GM23338 (cell line): ENCODE data around the gene GPRIN1. TPM values are rescaled to one million over a fixed set of nuclear protein-coding genes. Genes with fewer than 3 reads are reported as not detected.
A peak's percentile ranks its signal among the peaks of the same experiment; 100 is the strongest.

Experiments used
- ATAC-seq: fragments of 200-7000 bp; cut with Tn5 transposase; 3 replicates; pipeline ENCODE4 v1.9.1; 2020
- DNase-seq: peaks from one replicate; pipeline ENCODE4 v3.0.0-alpha.2; 2015; ENCODE audit warnings: low spot score
- H2AFZ ChIP-seq: fragments of 200-600 bp; sonication (generic); 2 replicates; pipeline ENCODE4 v1.8.0; 2016; ENCODE audit warnings: antibody characterized with exemption, mild to moderate bottlenecking, moderate library complexity
- H3F3A ChIP-seq: fragments of 200-600 bp; sonication (generic); replicated peaks from 2 replicates; pipeline ENCODE4 v1.8.0; 2017; ENCODE audit warnings: antibody characterized with exemption, mixed run types, low read depth
- H3K27ac ChIP-seq: fragments of 200-600 bp; sonication (generic); 2 replicates; pipeline ENCODE4 v1.6.1; 2016; ENCODE audit warnings: low read depth
- H3K27me3 ChIP-seq: fragments of 200-600 bp; sonication (generic); 2 replicates; pipeline ENCODE4 v1.8.0; 2016; ENCODE audit warnings: mild to moderate bottlenecking, mixed run types, moderate library complexity; ENCODE audit not compliant: insufficient read depth
- H3K36me3 ChIP-seq: fragments of 200-600 bp; sonication (generic); 2 replicates; pipeline ENCODE4 v1.8.0; 2016; ENCODE audit warnings: mild to moderate bottlenecking; ENCODE audit not compliant: insufficient read depth
- H3K4me1 ChIP-seq: fragments of 200-600 bp; sonication (generic); 2 replicates; pipeline ENCODE4 v1.8.0; 2016; ENCODE audit warnings: mild to moderate bottlenecking, moderate library complexity; ENCODE audit not compliant: insufficient read depth
- H3K4me2 ChIP-seq: fragments of 200-600 bp; sonication (generic); 2 replicates; pipeline ENCODE4 v1.7.1; 2017; ENCODE audit warnings: mixed run types
- H3K4me3 ChIP-seq: fragments of 200-600 bp; sonication (generic); 2 replicates; pipeline ENCODE4 v1.6.1; 2016; ENCODE audit warnings: mixed run types
- H3K79me2 ChIP-seq: fragments of 200-600 bp; sonication (generic); replicated peaks from 2 replicates; pipeline ENCODE4 v1.8.0; 2017; ENCODE audit warnings: mild to moderate bottlenecking; ENCODE audit not compliant: insufficient read depth
- H3K9me2 ChIP-seq: fragments of 200-600 bp; sonication (generic); 2 replicates; pipeline ENCODE4 v1.8.0; 2017; ENCODE audit not compliant: insufficient read depth
- H4K20me1 ChIP-seq: fragments of 200-600 bp; sonication (generic); replicated peaks from 2 replicates; pipeline ENCODE4 v1.8.0; 2017; ENCODE audit warnings: mild to moderate bottlenecking; ENCODE audit not compliant: insufficient read depth
- H3K27ac Mint-ChIP-seq: 2 replicates; pipeline ENCODE4 v1.8.0; 2020; ENCODE audit warnings: inconsistent platforms, mild to moderate bottlenecking, moderate library complexity, mixed read lengths
- H3K27me3 Mint-ChIP-seq: 3 replicates; pipeline ENCODE4 v1.8.0; 2022; ENCODE audit warnings: low read depth, mild to moderate bottlenecking, moderate library complexity, mixed read lengths, inconsistent platforms; ENCODE audit not compliant: insufficient read depth, poor library complexity
- H3K36me3 Mint-ChIP-seq: 3 replicates; pipeline ENCODE4 v1.8.0; 2021; ENCODE audit warnings: low read depth, mild to moderate bottlenecking, inconsistent platforms, moderate library complexity, mixed read lengths
- H3K4me1 Mint-ChIP-seq: 3 replicates; pipeline ENCODE4 v1.8.0; 2020; ENCODE audit warnings: mild to moderate bottlenecking, inconsistent platforms, mixed read lengths
- H3K4me3 Mint-ChIP-seq: 3 replicates; pipeline ENCODE4 v1.8.0; 2021; ENCODE audit warnings: moderate library complexity, mild to moderate bottlenecking, inconsistent platforms, mixed read lengths
- H3K9me3 Mint-ChIP-seq: 3 replicates; pipeline ENCODE4 v1.8.0; 2020; ENCODE audit warnings: moderate library complexity, mild to moderate bottlenecking, inconsistent platforms, mixed read lengths
- CREB1 ChIP-seq: fragments of 250-450 bp; sonication (Bioruptor Pico); IDR thresholded peaks from 2 replicates; pipeline ENCODE4 v1.5.0; 2020; ENCODE audit warnings: low read depth, mild to moderate bottlenecking, moderate library complexity
- EZH2 ChIP-seq: fragments of 200-600 bp; sonication (generic); IDR thresholded peaks from one replicate; pipeline ENCODE4 v1.8.0; 2017; ENCODE audit warnings: antibody characterized with exemption, mild to moderate bottlenecking, low read depth; ENCODE audit not compliant: unreplicated experiment
- EZH2phosphoT487 ChIP-seq: fragments of 200-600 bp; sonication (generic); IDR thresholded peaks from one replicate; pipeline ENCODE4 v1.8.1; 2018; ENCODE audit warnings: antibody characterized with exemption; ENCODE audit not compliant: unreplicated experiment
- JUNB ChIP-seq: IDR thresholded peaks from one replicate; pipeline ENCODE4 v1.6.1; 2016; ENCODE audit warnings: antibody characterized with exemption; ENCODE audit not compliant: unreplicated experiment
- STAT1 ChIP-seq: IDR thresholded peaks from one replicate; pipeline ENCODE4 v1.6.1; 2016; ENCODE audit warnings: antibody characterized with exemption; ENCODE audit not compliant: unreplicated experiment
- ZNF114 ChIP-seq: fragments of 250-450 bp; sonication (Bioruptor Pico); IDR thresholded peaks from 2 replicates; pipeline ENCODE4 v1.5.0; 2020; ENCODE audit warnings: mild to moderate bottlenecking, moderate library complexity
- ZNF331 ChIP-seq: fragments of 250-450 bp; sonication (Bioruptor Pico); IDR thresholded peaks from 2 replicates; pipeline ENCODE4 v1.5.0; 2020; ENCODE audit warnings: low read depth, mild to moderate bottlenecking, moderate library complexity
- polyA plus RNA-seq: library from polyadenylated mRNA; unstranded; fragments of >200 nt; fragmentation: Nextera tagmentation; extraction: Ambion mirVana; gene quantifications from 2 replicates; pipeline ENCODE4 v1.2.1, GENCODE V29; 2016
- total RNA-seq: library from RNA; depleted of rRNA; stranded (reverse); fragments of >200 nt; shearing (Covaris generic); gene quantifications from 2 replicates; pipeline ENCODE4 v1.2.3, GENCODE V29; 2014
- TF ChIP-seq, protein P1 (sequence below): IDR thresholded peaks from 2 replicates; pipeline ENCODE4 v1.6.1; 2016; ENCODE audit warnings: antibody characterized with exemption
- TF ChIP-seq, protein P2 (sequence below), 2 experiments: fragments of 200-600 bp in 1 of 2; sonication (generic) in 1 of 2; conservative IDR thresholded peaks; 2 replicates each; pipeline versions ENCODE4 v1.5.1 to v1.6.1; 2016 to 2017; ENCODE audit warnings: antibody characterized with exemption in 2 of 2, low read depth in 2 of 2, mild to moderate bottlenecking in 2 of 2, moderate library complexity in 1 of 2
- TF ChIP-seq, protein P3 (sequence below): IDR thresholded peaks from one replicate; pipeline ENCODE4 v1.6.1; 2018; ENCODE audit warnings: antibody characterized with exemption; ENCODE audit not compliant: unreplicated experiment

Gene GPRIN1
- total and polyA plus RNA-seq, 2 experiments from 2014 or later = 3.8 to 14.6 TPM

DNA sequence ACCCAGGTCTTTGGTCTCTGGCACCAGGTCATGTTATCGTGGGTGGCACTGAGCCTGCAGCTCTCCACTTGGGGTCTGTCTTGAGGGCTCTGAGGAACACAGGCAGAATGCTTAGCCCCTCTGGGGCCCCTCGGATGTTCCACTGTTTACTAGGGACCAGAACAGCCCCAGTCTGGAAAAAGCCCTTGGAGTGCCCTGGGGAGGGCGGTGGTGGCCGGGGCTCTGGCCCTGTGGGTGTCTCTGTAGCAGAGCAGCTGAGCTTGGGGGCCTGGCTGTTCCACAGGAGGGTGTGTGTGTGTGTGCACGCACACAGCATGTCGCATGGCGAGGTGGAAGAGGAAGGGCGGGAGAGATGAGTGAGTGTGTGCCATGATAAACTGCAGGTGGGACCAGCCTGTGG is 15.4 kb downstream of the GPRIN1 start (continued):
- TF ChIP-seq, protein P1, sequence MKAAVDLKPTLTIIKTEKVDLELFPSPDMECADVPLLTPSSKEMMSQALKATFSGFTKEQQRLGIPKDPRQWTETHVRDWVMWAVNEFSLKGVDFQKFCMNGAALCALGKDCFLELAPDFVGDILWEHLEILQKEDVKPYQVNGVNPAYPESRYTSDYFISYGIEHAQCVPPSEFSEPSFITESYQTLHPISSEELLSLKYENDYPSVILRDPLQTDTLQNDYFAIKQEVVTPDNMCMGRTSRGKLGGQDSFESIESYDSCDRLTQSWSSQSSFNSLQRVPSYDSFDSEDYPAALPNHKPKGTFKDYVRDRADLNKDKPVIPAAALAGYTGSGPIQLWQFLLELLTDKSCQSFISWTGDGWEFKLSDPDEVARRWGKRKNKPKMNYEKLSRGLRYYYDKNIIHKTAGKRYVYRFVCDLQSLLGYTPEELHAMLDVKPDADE = no peak
- TF ChIP-seq ZNF114 (CRISPR knock-in tag) (no peak), CREB1 (CRISPR knock-in tag) (no peak), JUNB (no peak), STAT1 (no peak), EZH2phosphoT487 (no peak), EZH2 (no peak), ZNF331 (CRISPR knock-in tag) (no peak)

DNA sequence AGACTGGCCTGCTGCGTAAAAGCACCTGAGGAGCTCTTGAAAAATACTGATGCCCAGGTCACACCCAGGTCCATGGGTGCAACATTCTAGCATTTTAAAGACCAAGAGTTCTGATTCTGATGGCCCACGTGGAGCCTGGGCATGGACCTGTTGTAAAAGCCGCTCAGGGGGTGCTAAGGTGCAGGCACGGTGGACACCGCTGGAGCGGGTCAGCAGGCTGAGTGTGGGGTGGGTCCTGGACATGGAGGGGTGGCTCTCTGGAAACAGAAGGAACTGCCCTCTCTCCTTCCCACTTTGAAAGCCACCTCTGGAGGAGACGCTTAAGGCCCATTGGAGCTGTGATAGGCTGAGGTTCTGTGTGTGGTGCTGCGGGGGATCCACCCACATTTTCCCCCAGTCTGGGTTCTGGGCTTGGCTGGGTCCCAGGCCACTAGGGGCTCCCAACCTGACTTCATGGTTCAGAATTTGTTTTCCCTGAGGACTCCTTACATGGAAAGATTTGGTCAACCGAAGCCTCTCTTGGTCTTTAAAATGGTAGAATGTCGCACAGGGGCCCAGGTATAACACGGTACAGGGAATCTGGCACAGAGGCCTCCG is 16.6 kb downstream of the GPRIN1 start:
- no peak overlapping the region for H3K4me2 ChIP-seq
- peaks cover 16% of the 10 kb centered on the region for H3K27me3 ChIP-seq
- H3K36me3 ChIP-seq = no peaks in the 10 kb centered on the region
- Mint-ChIP-seq H3K27ac (no peak overlapping the region), H3K27me3 (peaks cover 26% of the 10 kb centered on the region), H3K4me1 (no peaks in the 10 kb centered on the region; the same call in 2 of the 3 replicates), H3K4me3 (no peak overlapping the region), H3K36me3 (peaks cover 9% of the 10 kb centered on the region), H3K9me3 (peaks cover 14% of the 10 kb centered on the region)
- no peak for TF ChIP-seq STAT1
- TF ChIP-seq, protein P2, sequence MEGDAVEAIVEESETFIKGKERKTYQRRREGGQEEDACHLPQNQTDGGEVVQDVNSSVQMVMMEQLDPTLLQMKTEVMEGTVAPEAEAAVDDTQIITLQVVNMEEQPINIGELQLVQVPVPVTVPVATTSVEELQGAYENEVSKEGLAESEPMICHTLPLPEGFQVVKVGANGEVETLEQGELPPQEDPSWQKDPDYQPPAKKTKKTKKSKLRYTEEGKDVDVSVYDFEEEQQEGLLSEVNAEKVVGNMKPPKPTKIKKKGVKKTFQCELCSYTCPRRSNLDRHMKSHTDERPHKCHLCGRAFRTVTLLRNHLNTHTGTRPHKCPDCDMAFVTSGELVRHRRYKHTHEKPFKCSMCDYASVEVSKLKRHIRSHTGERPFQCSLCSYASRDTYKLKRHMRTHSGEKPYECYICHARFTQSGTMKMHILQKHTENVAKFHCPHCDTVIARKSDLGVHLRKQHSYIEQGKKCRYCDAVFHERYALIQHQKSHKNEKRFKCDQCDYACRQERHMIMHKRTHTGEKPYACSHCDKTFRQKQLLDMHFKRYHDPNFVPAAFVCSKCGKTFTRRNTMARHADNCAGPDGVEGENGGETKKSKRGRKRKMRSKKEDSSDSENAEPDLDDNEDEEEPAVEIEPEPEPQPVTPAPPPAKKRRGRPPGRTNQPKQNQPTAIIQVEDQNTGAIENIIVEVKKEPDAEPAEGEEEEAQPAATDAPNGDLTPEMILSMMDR (conservative IDR thresholded peaks at IDR 0.05; ENCODE audit: low read depth in 2 of 2) = peak; percentile 10 to 28; a peak in 1 of 4 replicates
- TF ChIP-seq, protein P3, sequence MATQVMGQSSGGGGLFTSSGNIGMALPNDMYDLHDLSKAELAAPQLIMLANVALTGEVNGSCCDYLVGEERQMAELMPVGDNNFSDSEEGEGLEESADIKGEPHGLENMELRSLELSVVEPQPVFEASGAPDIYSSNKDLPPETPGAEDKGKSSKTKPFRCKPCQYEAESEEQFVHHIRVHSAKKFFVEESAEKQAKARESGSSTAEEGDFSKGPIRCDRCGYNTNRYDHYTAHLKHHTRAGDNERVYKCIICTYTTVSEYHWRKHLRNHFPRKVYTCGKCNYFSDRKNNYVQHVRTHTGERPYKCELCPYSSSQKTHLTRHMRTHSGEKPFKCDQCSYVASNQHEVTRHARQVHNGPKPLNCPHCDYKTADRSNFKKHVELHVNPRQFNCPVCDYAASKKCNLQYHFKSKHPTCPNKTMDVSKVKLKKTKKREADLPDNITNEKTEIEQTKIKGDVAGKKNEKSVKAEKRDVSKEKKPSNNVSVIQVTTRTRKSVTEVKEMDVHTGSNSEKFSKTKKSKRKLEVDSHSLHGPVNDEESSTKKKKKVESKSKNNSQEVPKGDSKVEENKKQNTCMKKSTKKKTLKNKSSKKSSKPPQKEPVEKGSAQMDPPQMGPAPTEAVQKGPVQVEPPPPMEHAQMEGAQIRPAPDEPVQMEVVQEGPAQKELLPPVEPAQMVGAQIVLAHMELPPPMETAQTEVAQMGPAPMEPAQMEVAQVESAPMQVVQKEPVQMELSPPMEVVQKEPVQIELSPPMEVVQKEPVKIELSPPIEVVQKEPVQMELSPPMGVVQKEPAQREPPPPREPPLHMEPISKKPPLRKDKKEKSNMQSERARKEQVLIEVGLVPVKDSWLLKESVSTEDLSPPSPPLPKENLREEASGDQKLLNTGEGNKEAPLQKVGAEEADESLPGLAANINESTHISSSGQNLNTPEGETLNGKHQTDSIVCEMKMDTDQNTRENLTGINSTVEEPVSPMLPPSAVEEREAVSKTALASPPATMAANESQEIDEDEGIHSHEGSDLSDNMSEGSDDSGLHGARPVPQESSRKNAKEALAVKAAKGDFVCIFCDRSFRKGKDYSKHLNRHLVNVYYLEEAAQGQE = no peak
- no peak overlapping the region for H3K27ac ChIP-seq
- DNase-seq (no peak), ATAC-seq (no peak)
- no peaks in the 10 kb centered on the region for H4K20me1 ChIP-seq
- H3K79me2 ChIP-seq = no peaks in the 10 kb centered on the region
- peaks cover 9% of the 10 kb centered on the region for H3K9me2 ChIP-seq
- H3K4me1 ChIP-seq = no peaks in the 10 kb centered on the region
- no peak overlapping the region for H2AFZ ChIP-seq
- no peak overlapping the region for H3K4me3 ChIP-seq
- peaks cover 3% of the 10 kb centered on the region; the same call in 1 of the 2 replicates for H3F3A ChIP-seq
